ENCODE measurements around the gene ZNF555. TPM values are rescaled to one million over a fixed set of nuclear protein-coding genes. Genes with fewer than 3 reads are reported as not detected.

Gene ZNF555
- polyA plus RNA-seq, 2 of the 4 experiments (the other 2 are of a cell fraction) = 1.7 to 2.3 TPM

GRCh38 chr19:2819540-2820111, 21.6 kb upstream of the ZNF555 start, which contains the start of gene ZNF554 (continued):
- no peak for TF ChIP-seq ATOH8 (CRISPR knock-in tag; IDR thresholded peaks at IDR 0.05; ENCODE audit: low read depth)
- no peak for TF ChIP-seq KDM1A (IDR thresholded peaks at IDR 0.05; ENCODE audit: low read depth)
- TF ChIP-seq HDAC2 (IDR thresholded peaks at IDR 0.05) = no peak
- no peak for TF ChIP-seq FOSL2 (IDR thresholded peaks at IDR 0.05)
- no peak for TF ChIP-seq FOSL2 (CRISPR knock-in tag; IDR thresholded peaks at IDR 0.05)
- no peak for TF ChIP-seq GATA3 (IDR thresholded peaks at IDR 0.05; ENCODE audit: borderline replicate concordance)
- TF ChIP-seq ZFP36 (IDR thresholded peaks at IDR 0.05; ENCODE audit: borderline replicate concordance, partially characterized antibody) = no peak
- TF ChIP-seq FOSB (CRISPR knock-in tag; IDR thresholded peaks at IDR 0.05) = no peak
- no peak for TF ChIP-seq E2F6 (IDR thresholded peaks at IDR 0.05; ENCODE audit: borderline replicate concordance, low read depth)
- TF ChIP-seq REST (IDR thresholded peaks at IDR 0.05) = no peak
- no peak for TF ChIP-seq FOXS1 (CRISPR knock-in tag; IDR thresholded peaks at IDR 0.05)
- TF ChIP-seq TFCP2L1 (CRISPR knock-in tag; IDR thresholded peaks at IDR 0.05) = no peak
- TF ChIP-seq CTCF (IDR thresholded peaks at IDR 0.05) = peak; percentile 65

- ATAC-seq (peak; percentile 13 to 36; a peak in 3 of 6 replicates), DNase-seq (ENCODE audit: low read depth in 1 of 2, low spot score in 1 of 2) (no peak), FAIRE-seq (no peak)
- CTCF ChIA-PET = interaction anchor here (1.2 to 1.7 kb wide), 4 partner anchors 15 to 106 kb away, joined by 3 to 6 read pairs (median 4); partner anchors contain the start of gene THOP1
- POLR2A ChIA-PET = no interaction called here
- WGBS (ENCODE audit: missing lambda C conversion rate) = 51% methylated on average over 3 of the region's 36 CpGs
- Histone ChIP-seq H3K9me3 (no peaks in the 10 kb centered on the region), H3K4me2 (peak overlapping the region; percentile 86), H3K27ac (peak overlapping the region; percentile 78 to 95), H3K4me3 (peak overlapping the region; percentile 92), H3K4me1 (no peaks in the 10 kb centered on the region; the same call in 2 of the 3 replicates)
- no peak for TF ChIP-seq TFCP2L1 (CRISPR knock-in tag; IDR thresholded peaks at IDR 0.05)
- TF ChIP-seq CBX8 (IDR thresholded peaks at IDR 0.05) = no peak
These were observed 21.1 kb upstream of the ZNF555 start for GRCh38 chr19:2820112-2820702.

- DNase-seq (ENCODE audit: low read depth in 1 of 2, low spot score in 1 of 2) = no peak
- ChIA-PET POLR2A (no interaction called here), CTCF (interaction anchor here (1.4 to 1.7 kb wide), 2 partner anchors 26 to 174 kb away, joined by 3 to 4 read pairs; no protein-coding TSS in a partner anchor)
- no peak for FAIRE-seq
- TF ChIP-seq SMC3 (IDR thresholded peaks at IDR 0.05) (no peak), EHF (CRISPR knock-in tag; IDR thresholded peaks at IDR 0.05) (no peak), RFX5 (IDR thresholded peaks at IDR 0.05) (no peak), RNF2 (IDR thresholded peaks at IDR 0.05; ENCODE audit: borderline replicate concordance, low read depth) (no peak), EP300 (IDR thresholded peaks at IDR 0.05) (no peak), JUN (IDR thresholded peaks at IDR 0.05) (no peak), HEYL (CRISPR knock-in tag; IDR thresholded peaks at IDR 0.05) (no peak), KDM1A (IDR thresholded peaks at IDR 0.05; ENCODE audit: low read depth) (no peak), HOXB13 (CRISPR knock-in tag; IDR thresholded peaks at IDR 0.05; ENCODE audit: low read depth) (no peak), PHF8 (IDR thresholded peaks at IDR 0.05; ENCODE audit: borderline replicate concordance, low read depth) (no peak), NPAS2 (CRISPR knock-in tag; IDR thresholded peaks at IDR 0.05; ENCODE audit: borderline replicate concordance) (no peak)
- Histone ChIP-seq H3K4me1 (no peaks in the 10 kb centered on the region; the same call in 2 of the 3 replicates), H3K9me3 (peaks cover 7% of the 10 kb centered on the region; the same call in 1 of the 3 replicates), H3K27ac (no peak overlapping the region), H3K4me3 (no peak overlapping the region), H3K4me2 (no peak overlapping the region)
- 78% methylated on average over 3 of the region's 5 CpGs for WGBS (ENCODE audit: missing lambda C conversion rate)
- ATAC-seq = no peak
These were observed 18.4 kb upstream of the ZNF555 start for GRCh38 chr19:2822846-2823245.

All from A549 (cell line).